ENCODE measurements around the gene CD300A. TPM values are rescaled to one million over a fixed set of nuclear protein-coding genes. Genes with fewer than 3 reads are reported as not detected.

The CD300A gene
- polyA plus RNA-seq, 1 donor (not counting 4 experiments of a cell fraction or from before 2014, with no cell fraction given) = 0.07 TPM

- dilution Hi-C loops (cut with MboI; ENCODE audit: extremely low pct_ligation_motif_present, low sequenced_read_pairs) = no loop called here
- H3K4me1 ChIP-seq (ENCODE audit: control insufficient read depth, extremely low read depth, insufficient read depth, low read length) = no peaks in the 10 kb centered on the region
- H2AFZ ChIP-seq (ENCODE audit: control insufficient read depth, low read length) = no peak overlapping the region
- no peak for TF ChIP-seq CTCF (optimal IDR thresholded peaks at IDR 0.05 in 1 of 3, IDR thresholded peaks at IDR 0.05 in 1 of 3, conservative IDR thresholded peaks at IDR 0.05 in 1 of 3; ENCODE audit: extremely low read depth in 1 of 3, insufficient read depth in 2 of 3, low read length in 3 of 3)
- H3K27me3 ChIP-seq (ENCODE audit: control insufficient read depth, extremely low read depth, insufficient read depth, low read length) = no peaks in the 10 kb centered on the region
- FAIRE-seq (no peak), DNase-seq (ENCODE audit: low read depth, low spot score) (no peak)
- H4K20me1 ChIP-seq (ENCODE audit: control insufficient read depth, extremely low read depth, insufficient read depth, low read length) = no peaks in the 10 kb centered on the region
- H3K9ac ChIP-seq (ENCODE audit: control insufficient read depth, extremely low read depth, insufficient read depth, low read length) = no peak overlapping the region
- no peaks in the 10 kb centered on the region for H3K79me2 ChIP-seq (ENCODE audit: control insufficient read depth, insufficient read depth, low read length)
- no peak overlapping the region for H3K4me2 ChIP-seq (ENCODE audit: control insufficient read depth, extremely low read depth, insufficient read depth, low read depth, low read length)
- no peaks in the 10 kb centered on the region for H3K36me3 ChIP-seq (ENCODE audit: control insufficient read depth in 2 of 2, extremely low read depth in 1 of 2, insufficient read depth in 2 of 2, low read length in 2 of 2)
- H3K9me1 ChIP-seq (ENCODE audit: control insufficient read depth, extremely low read depth, insufficient read depth, low read length) = no peaks in the 10 kb centered on the region
- no peaks in the 10 kb centered on the region for H3K9me3 ChIP-seq (ENCODE audit: control insufficient read depth, low read depth, low read length)
- no peak overlapping the region for H3K4me3 ChIP-seq (ENCODE audit: control insufficient read depth in 2 of 3, extremely low read depth in 1 of 3, insufficient read depth in 2 of 3, low read depth in 1 of 3, low read length in 3 of 3)
- no peak overlapping the region for H3K27ac ChIP-seq (ENCODE audit: control insufficient read depth, insufficient read depth, low read length)
Measured at GRCh38 chr17:74527756-74528155, 61.3 kb downstream of the CD300A start.

- FAIRE-seq (no peak), DNase-seq (ENCODE audit: low read depth, low spot score) (no peak)
- no peaks in the 10 kb centered on the region for H3K4me1 ChIP-seq (ENCODE audit: control insufficient read depth, extremely low read depth, insufficient read depth, low read length)
- no peaks in the 10 kb centered on the region for H3K79me2 ChIP-seq (ENCODE audit: control insufficient read depth, insufficient read depth, low read length)
- no peaks in the 10 kb centered on the region for H4K20me1 ChIP-seq (ENCODE audit: control insufficient read depth, extremely low read depth, insufficient read depth, low read length)
- no peak overlapping the region for H3K4me2 ChIP-seq (ENCODE audit: control insufficient read depth, extremely low read depth, insufficient read depth, low read depth, low read length)
- no peak for TF ChIP-seq EZH2 (IDR thresholded peaks at IDR 0.05; ENCODE audit: low read length)
- TF ChIP-seq CTCF (optimal IDR thresholded peaks at IDR 0.05 in 1 of 3, IDR thresholded peaks at IDR 0.05 in 1 of 3, conservative IDR thresholded peaks at IDR 0.05 in 1 of 3; ENCODE audit: extremely low read depth in 1 of 3, insufficient read depth in 2 of 3, low read length in 3 of 3) = no peak
- H3K27ac ChIP-seq (ENCODE audit: control insufficient read depth, insufficient read depth, low read length) = no peak overlapping the region
- no peak overlapping the region for H3K9ac ChIP-seq (ENCODE audit: control insufficient read depth, extremely low read depth, insufficient read depth, low read length)
- no peak overlapping the region for H2AFZ ChIP-seq (ENCODE audit: control insufficient read depth, low read length)
- H3K36me3 ChIP-seq (ENCODE audit: control insufficient read depth in 2 of 2, extremely low read depth in 1 of 2, insufficient read depth in 2 of 2, low read length in 2 of 2) = no peaks in the 10 kb centered on the region
- no peaks in the 10 kb centered on the region for H3K27me3 ChIP-seq (ENCODE audit: control insufficient read depth, extremely low read depth, insufficient read depth, low read length)
- dilution Hi-C loops (cut with MboI; ENCODE audit: extremely low pct_ligation_motif_present, low sequenced_read_pairs) = no loop called here
- H3K9me3 ChIP-seq (ENCODE audit: control insufficient read depth, low read depth, low read length) = no peaks in the 10 kb centered on the region
- no peaks in the 10 kb centered on the region for H3K9me1 ChIP-seq (ENCODE audit: control insufficient read depth, extremely low read depth, insufficient read depth, low read length)
- H3K4me3 ChIP-seq (ENCODE audit: control insufficient read depth in 2 of 3, extremely low read depth in 1 of 3, insufficient read depth in 2 of 3, low read depth in 1 of 3, low read length in 3 of 3) = no peak overlapping the region
Measured at GRCh38 chr17:74528491-74529199, 62.2 kb downstream of the CD300A start.
